Smooth muscle cell (in vitro differentiated cells): ENCODE measurements around the gene GRID1. TPM values are rescaled to one million over a fixed set of nuclear protein-coding genes. Genes with fewer than 3 reads are reported as not detected.

Source experiments
- DNase-seq: peaks from one replicate; lab custom pipeline; 2025; ENCODE audit not compliant: unreplicated experiment; lab: John Stamatoyannopoulos, UW
- H2AFZ ChIP-seq: fragments of 200-600 bp; sonication (generic); 2 replicates; pipeline ENCODE4 v1.6.0; 2016; ENCODE audit warnings: antibody characterized with exemption, low read depth, mild to moderate bottlenecking
- H3F3A ChIP-seq: fragments of 200-600 bp; sonication (generic); 2 replicates; pipeline ENCODE4 v1.6.0; 2017; ENCODE audit warnings: antibody characterized with exemption, low read depth
- H3K27ac ChIP-seq: fragments of 200-600 bp; sonication (generic); 2 replicates; pipeline ENCODE4 v1.5.1; 2016; ENCODE audit warnings: low read depth, mild to moderate bottlenecking
- H3K27me3 ChIP-seq: fragments of 200-600 bp; sonication (generic); 2 replicates; pipeline ENCODE4 v1.6.1; 2016; ENCODE audit warnings: low read depth, mild to moderate bottlenecking
- H3K36me3 ChIP-seq: fragments of 200-600 bp; sonication (generic); 2 replicates; pipeline ENCODE4 v1.5.1; 2016; ENCODE audit warnings: low read depth
- H3K4me1 ChIP-seq: fragments of 200-600 bp; sonication (generic); 2 replicates; pipeline ENCODE4 v1.5.1; 2016; ENCODE audit warnings: low read depth
- H3K4me2 ChIP-seq: fragments of 200-600 bp; sonication (generic); 2 replicates; pipeline ENCODE4 v1.6.0; 2016; ENCODE audit warnings: mild to moderate bottlenecking
- H3K4me3 ChIP-seq: fragments of 200-600 bp; sonication (generic); 2 replicates; pipeline ENCODE4 v1.5.1; 2016; ENCODE audit warnings: mild to moderate bottlenecking
- H3K79me2 ChIP-seq: fragments of 200-600 bp; sonication (generic); 2 replicates; pipeline ENCODE4 v1.6.0; 2016; ENCODE audit warnings: low read depth, mild to moderate bottlenecking
- H3K9ac ChIP-seq: fragments of 200-600 bp; sonication (generic); 2 replicates; pipeline ENCODE4 v1.6.0; 2016; ENCODE audit warnings: low read depth
- H3K9me3 ChIP-seq: fragments of 200-600 bp; sonication (generic); replicated peaks from 2 replicates; pipeline ENCODE4 v1.5.1; 2016; ENCODE audit warnings: low read depth
- H4K20me1 ChIP-seq: fragments of 200-600 bp; sonication (generic); 2 replicates; pipeline ENCODE4 v1.6.0; 2016; ENCODE audit warnings: low read depth
- WGBS: methylation state at CpG from one replicate; pipeline ENCODE4 v1.1.7; 2016; ENCODE audit warnings: low lambda C conversion rate; 5-methylcytosine and 5-hydroxymethylcytosine counted together
- polyA plus RNA-seq: library from polyadenylated mRNA; unstranded; fragments of >200 nt; fragmentation: Nextera tagmentation; extraction: Ambion mirVana; gene quantifications from 2 replicates; pipeline ENCODE4 v1.2.1, GENCODE V29; 2016
- total RNA-seq: library from RNA; depleted of rRNA; stranded (reverse); fragments of >200 nt; gene quantifications from 2 replicates; pipeline ENCODE4 v1.2.3, GENCODE V29; 2014
- TF ChIP-seq, protein P1 (sequence below): fragments of 200-600 bp; sonication (generic); IDR thresholded peaks from 2 replicates; pipeline ENCODE4 v1.5.1; 2017; ENCODE audit warnings: borderline replicate concordance, mild to moderate bottlenecking, antibody characterized with exemption; ENCODE audit not compliant: insufficient read depth, poor library complexity, severe bottlenecking

Gene GRID1
- total and polyA plus RNA-seq, 2 experiments from 2014 or later, result 4.4 to 7.4 TPM

DNA sequence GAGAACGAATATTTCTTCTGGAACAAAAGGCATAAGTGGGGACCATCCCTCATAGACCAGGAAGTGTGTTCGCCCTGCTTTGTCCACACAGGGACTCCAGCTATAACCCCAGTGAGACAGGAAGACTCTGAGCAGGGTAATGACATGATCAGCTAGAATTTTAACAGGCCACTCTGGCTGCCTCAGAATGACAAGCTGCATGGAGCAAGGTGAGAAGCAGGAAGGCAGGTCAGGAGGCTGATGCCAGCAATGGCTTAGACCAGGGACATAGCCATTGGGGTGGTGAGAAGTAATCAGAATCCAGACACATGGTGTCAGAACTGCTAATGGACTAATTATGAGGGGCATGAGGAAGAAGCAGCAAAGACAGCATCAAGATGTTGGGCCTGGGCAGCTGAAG is 264.6 kb downstream of the GRID1 start:
- Histone ChIP-seq H3K79me2 (no peaks in the 10 kb centered on the region), H2AFZ (no peak overlapping the region), H3K9me3 (no peaks in the 10 kb centered on the region), H3K36me3 (no peaks in the 10 kb centered on the region), H3K27ac (no peak overlapping the region), H3K4me2 (no peak overlapping the region), H3K9ac (no peak overlapping the region), H3K27me3 (no peaks in the 10 kb centered on the region), H4K20me1 (no peaks in the 10 kb centered on the region), H3K4me1 (peaks cover 6% of the 10 kb centered on the region), H3K4me3 (no peak overlapping the region), H3F3A (peaks cover 7% of the 10 kb centered on the region)
- TF ChIP-seq, protein P1, sequence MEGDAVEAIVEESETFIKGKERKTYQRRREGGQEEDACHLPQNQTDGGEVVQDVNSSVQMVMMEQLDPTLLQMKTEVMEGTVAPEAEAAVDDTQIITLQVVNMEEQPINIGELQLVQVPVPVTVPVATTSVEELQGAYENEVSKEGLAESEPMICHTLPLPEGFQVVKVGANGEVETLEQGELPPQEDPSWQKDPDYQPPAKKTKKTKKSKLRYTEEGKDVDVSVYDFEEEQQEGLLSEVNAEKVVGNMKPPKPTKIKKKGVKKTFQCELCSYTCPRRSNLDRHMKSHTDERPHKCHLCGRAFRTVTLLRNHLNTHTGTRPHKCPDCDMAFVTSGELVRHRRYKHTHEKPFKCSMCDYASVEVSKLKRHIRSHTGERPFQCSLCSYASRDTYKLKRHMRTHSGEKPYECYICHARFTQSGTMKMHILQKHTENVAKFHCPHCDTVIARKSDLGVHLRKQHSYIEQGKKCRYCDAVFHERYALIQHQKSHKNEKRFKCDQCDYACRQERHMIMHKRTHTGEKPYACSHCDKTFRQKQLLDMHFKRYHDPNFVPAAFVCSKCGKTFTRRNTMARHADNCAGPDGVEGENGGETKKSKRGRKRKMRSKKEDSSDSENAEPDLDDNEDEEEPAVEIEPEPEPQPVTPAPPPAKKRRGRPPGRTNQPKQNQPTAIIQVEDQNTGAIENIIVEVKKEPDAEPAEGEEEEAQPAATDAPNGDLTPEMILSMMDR, result no peak
- DNase-seq, result no peak
- 83% methylated on average over 2 of the region's 2 CpGs for WGBS

DNA sequence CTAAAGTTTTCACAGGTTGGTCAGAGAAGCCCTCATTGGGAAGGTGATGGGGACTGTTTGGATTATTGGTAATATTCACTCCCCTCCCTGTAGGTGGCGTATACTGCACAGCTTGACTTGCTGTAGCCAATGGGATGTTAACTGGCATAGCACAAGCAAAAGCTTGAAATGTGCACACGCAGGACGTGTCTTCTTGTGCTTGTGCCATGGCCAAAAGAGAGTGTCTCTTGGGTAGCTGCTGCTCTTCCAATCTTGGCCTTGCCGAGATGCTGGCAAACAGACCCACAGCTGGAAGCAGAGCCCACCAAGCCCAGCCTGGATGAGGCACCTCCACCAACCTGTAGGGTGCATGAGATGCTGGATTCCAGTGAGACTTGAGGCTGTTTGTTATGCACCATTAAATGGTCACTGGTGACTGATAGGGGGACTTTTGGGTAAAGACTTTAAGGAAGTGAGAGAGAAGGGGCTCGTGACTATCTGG is 266.0 kb downstream of the GRID1 start:
- Histone ChIP-seq H3K27me3 (no peaks in the 10 kb centered on the region), H2AFZ (no peak overlapping the region), H3K27ac (no peak overlapping the region)

DNA sequence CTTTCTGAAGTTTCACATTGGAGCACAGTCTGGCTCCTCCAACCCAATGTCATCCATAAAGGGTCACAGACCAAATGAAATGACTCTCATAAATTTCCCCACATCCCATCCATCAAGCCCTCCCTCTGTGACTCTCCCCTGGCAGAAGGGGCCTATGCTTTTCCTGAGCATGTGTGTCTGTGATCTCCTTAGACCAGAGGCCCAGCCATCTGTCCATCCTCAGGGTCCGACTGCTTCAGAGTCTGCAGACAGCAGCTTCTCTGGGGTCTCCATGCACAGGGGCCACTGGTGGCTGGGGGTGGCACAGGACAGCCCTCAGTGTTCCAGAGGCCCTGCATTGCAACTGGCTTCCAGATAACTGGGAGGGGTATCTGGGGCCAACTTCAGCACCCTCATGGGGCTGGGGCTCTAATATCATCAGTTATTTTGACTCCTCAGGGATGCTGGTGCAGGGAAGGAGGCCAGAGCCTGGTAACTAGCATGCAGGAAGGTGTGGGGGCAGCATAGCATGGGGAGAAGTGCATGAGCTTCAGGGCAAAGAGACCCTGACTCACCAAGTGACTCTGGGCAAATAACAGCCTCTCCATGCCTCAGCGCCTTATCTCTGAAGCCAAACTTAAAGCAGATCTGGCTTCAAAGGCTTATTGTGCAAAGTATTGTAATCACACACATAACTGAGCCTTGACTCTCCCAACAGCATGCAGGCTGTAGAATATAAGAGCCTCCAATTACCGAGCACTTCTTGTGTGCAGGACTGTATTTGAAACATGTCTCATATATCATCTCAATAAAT is 266.9 kb downstream of the GRID1 start:
- Histone ChIP-seq H3K4me3 (no peak overlapping the region), H3K79me2 (no peaks in the 10 kb centered on the region), H3K36me3 (no peaks in the 10 kb centered on the region), H4K20me1 (no peaks in the 10 kb centered on the region), H3K9me3 (no peaks in the 10 kb centered on the region), H3K9ac (no peak overlapping the region), H2AFZ (no peak overlapping the region), H3K27me3 (no peaks in the 10 kb centered on the region), H3K4me1 (peaks cover 6% of the 10 kb centered on the region), H3K4me2 (peak overlapping the region; percentile 62), H3F3A (peaks cover 7% of the 10 kb centered on the region), H3K27ac (no peak overlapping the region)
- 40% methylated on average over 3 of the region's 3 CpGs for WGBS
- TF ChIP-seq, protein P1, result no peak
- no peak for DNase-seq

More for the DNA sequence above, 266.0 kb downstream of the GRID1 start:
- Histone ChIP-seq H3K9ac (no peak overlapping the region), H3K36me3 (no peaks in the 10 kb centered on the region), H3K4me2 (peak overlapping the region; percentile 62), H3K79me2 (no peaks in the 10 kb centered on the region), H3F3A (peaks cover 7% of the 10 kb centered on the region), H4K20me1 (no peaks in the 10 kb centered on the region), H3K4me1 (peaks cover 6% of the 10 kb centered on the region), H3K4me3 (no peak overlapping the region), H3K9me3 (no peaks in the 10 kb centered on the region)
- DNase-seq, result no peak
- 66% methylated on average over 5 of the region's 5 CpGs for WGBS
- TF ChIP-seq, protein P1, result peak; percentile 24
